Measurements from ENCODE around the gene PIEZO2. TPM values are rescaled to one million over a fixed set of nuclear protein-coding genes. Genes with fewer than 3 reads are reported as not detected.

The PIEZO2 gene
- polyA plus RNA-seq, 1 donor from 2014 or later = 0.30 TPM

GRCh38 chr18:11072632-11073031 is 76.7 kb downstream of the PIEZO2 start:
- TF ChIP-seq MXI1 (conservative IDR thresholded peaks at IDR 0.05; ENCODE audit: poor library complexity, severe bottlenecking) (no peak), TAF1 (IDR thresholded peaks at IDR 0.05; ENCODE audit: low read depth) (no peak), RAD21 (conservative IDR thresholded peaks at IDR 0.05) (no peak), POLR2AphosphoS5 (IDR thresholded peaks at IDR 0.05) (no peak), SMC3 (conservative IDR thresholded peaks at IDR 0.05; ENCODE audit: poor library complexity) (no peak), EP300 (conservative IDR thresholded peaks at IDR 0.05; ENCODE audit: poor library complexity, severe bottlenecking) (no peak), REST (IDR thresholded peaks at IDR 0.05; ENCODE audit: borderline replicate concordance) (no peak), EZH2 (IDR thresholded peaks at IDR 0.05; ENCODE audit: borderline replicate concordance, insufficient read depth, low read length, poor library complexity, severe bottlenecking) (no peak), CTCF (IDR thresholded peaks at IDR 0.05; ENCODE audit: poor library complexity, severe bottlenecking) (no peak)
- no peaks in the 10 kb centered on the region for H3K9me3 ChIP-seq (ENCODE audit: low read length)
- no peak overlapping the region for H3K4me3 ChIP-seq (ENCODE audit: low read length)
- no peaks in the 10 kb centered on the region for H3K27me3 ChIP-seq (ENCODE audit: insufficient read depth, low read depth, low read length)
- no peaks in the 10 kb centered on the region for H3K36me3 ChIP-seq (ENCODE audit: insufficient read depth, low read length)
- no peak overlapping the region for H3K4me2 ChIP-seq (ENCODE audit: low read length)
- no peaks in the 10 kb centered on the region for H3K79me2 ChIP-seq (replicated peaks; ENCODE audit: insufficient read depth, low read length)
- H3F3A ChIP-seq (ENCODE audit: insufficient read depth, low read length, poor library complexity, severe bottlenecking) = no peaks in the 10 kb centered on the region
- H3K9ac ChIP-seq (ENCODE audit: low read length) = no peak overlapping the region
- H4K20me1 ChIP-seq (ENCODE audit: insufficient read depth) = no peaks in the 10 kb centered on the region
- no peak overlapping the region for H3K27ac ChIP-seq (ENCODE audit: low read length)
- H3K9me2 ChIP-seq (ENCODE audit: insufficient read depth, low read length) = no peaks in the 10 kb centered on the region
- no peak overlapping the region for H2AFZ ChIP-seq (ENCODE audit: low read depth, low read length)

- H3K79me2 ChIP-seq (replicated peaks; ENCODE audit: insufficient read depth, low read length) = no peaks in the 10 kb centered on the region
- no peak for TF ChIP-seq CTCF (IDR thresholded peaks at IDR 0.05; ENCODE audit: poor library complexity, severe bottlenecking)
- TF ChIP-seq POLR2AphosphoS5 (IDR thresholded peaks at IDR 0.05) = no peak
- TF ChIP-seq EZH2 (IDR thresholded peaks at IDR 0.05; ENCODE audit: borderline replicate concordance, insufficient read depth, low read length, poor library complexity, severe bottlenecking) = no peak
- no peak for TF ChIP-seq RAD21 (conservative IDR thresholded peaks at IDR 0.05)
- no peak for TF ChIP-seq REST (IDR thresholded peaks at IDR 0.05; ENCODE audit: borderline replicate concordance)
- no peak for TF ChIP-seq MXI1 (conservative IDR thresholded peaks at IDR 0.05; ENCODE audit: poor library complexity, severe bottlenecking)
- H3K36me3 ChIP-seq (ENCODE audit: insufficient read depth, low read length) = no peaks in the 10 kb centered on the region
- H3K4me2 ChIP-seq (ENCODE audit: low read length) = no peak overlapping the region
- H3K27ac ChIP-seq (ENCODE audit: low read length) = no peak overlapping the region
- H2AFZ ChIP-seq (ENCODE audit: low read depth, low read length) = no peak overlapping the region
- no peaks in the 10 kb centered on the region for H3K9me3 ChIP-seq (ENCODE audit: low read length)
- no peak overlapping the region for H3K9ac ChIP-seq (ENCODE audit: low read length)
- no peaks in the 10 kb centered on the region for H4K20me1 ChIP-seq (ENCODE audit: insufficient read depth)
- H3F3A ChIP-seq (ENCODE audit: insufficient read depth, low read length, poor library complexity, severe bottlenecking) = no peaks in the 10 kb centered on the region
- no peaks in the 10 kb centered on the region for H3K27me3 ChIP-seq (ENCODE audit: insufficient read depth, low read depth, low read length)
- H3K9me2 ChIP-seq (ENCODE audit: insufficient read depth, low read length) = no peaks in the 10 kb centered on the region
- H3K4me3 ChIP-seq (ENCODE audit: low read length) = no peak overlapping the region
Observed at GRCh38 chr18:11071300-11071699, 78.1 kb downstream of the PIEZO2 start.
